HUDEP-2 (cell line): ENCODE data around the gene ACADS.

Experiments used
- DNase-seq, 76 experiments: peaks; one replicate each; lab custom pipeline; 2025; ENCODE audit not compliant: unreplicated experiment in 76 of 76; lab: John Stamatoyannopoulos, UW

The ACADS gene

DNA sequence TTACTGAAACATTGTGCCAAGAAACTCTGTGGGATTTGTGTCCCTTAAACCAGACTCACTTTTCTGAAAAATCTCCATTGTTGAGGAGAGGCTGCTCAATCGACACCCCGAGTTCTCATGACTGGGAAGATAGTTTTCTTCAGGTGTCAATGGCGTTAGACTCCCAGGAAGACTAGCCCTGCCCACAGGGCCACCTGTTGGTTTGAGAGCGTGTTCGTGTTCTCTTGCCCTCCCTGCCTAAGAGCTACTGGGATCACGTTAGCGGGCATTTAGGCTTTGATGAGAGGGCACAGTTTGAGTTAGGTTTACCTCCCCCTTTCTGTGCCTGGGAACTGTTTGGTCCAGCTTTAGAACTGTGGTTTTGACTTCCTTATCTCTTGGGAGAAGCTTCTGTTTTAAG is 26.1 kb upstream of the ACADS start:
- no peak for DNase-seq

DNA sequence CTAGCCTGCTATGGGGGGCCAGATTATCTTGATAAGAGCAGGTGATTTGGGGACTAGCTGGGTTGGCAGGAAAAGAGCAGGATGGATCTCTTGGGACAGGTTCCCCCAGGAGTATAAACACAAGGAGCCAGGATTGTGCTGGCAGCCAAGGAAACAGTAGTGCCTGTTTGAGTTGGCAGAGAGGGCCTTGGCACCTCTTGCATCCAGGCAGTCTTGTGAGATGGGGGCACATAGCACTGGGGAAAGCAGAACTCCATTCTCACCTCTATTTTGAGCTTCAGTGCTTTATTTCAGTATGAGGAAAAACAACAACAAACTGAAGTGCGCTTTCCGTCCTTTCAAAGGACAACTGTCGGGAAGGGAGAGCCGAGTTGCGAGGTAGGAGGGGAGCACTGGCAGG is 24.7 kb upstream of the ACADS start:
- DNase-seq: no peak

DNA sequence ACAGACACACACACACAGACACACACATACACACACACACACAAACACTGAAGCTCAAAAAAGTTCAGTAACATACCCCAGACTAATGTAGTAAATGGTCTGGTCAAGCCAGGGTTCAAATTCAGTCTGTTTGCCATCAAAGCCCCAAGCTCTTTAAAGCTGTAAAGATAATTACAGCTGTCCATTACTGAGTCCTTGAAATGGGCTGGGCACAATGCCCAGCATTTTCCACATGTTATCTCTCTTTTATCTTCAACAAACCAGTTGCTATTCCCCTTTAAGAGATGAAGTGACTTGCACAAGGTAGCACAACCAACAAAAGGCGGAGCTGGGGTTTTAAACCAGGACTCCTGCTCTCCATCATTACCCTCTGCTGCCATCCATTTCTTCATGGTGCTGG is 23.0 kb upstream of the ACADS start:
- peak in 34 of 76 experiments; percentile 4 to 65 (median 20) for DNase-seq

DNA sequence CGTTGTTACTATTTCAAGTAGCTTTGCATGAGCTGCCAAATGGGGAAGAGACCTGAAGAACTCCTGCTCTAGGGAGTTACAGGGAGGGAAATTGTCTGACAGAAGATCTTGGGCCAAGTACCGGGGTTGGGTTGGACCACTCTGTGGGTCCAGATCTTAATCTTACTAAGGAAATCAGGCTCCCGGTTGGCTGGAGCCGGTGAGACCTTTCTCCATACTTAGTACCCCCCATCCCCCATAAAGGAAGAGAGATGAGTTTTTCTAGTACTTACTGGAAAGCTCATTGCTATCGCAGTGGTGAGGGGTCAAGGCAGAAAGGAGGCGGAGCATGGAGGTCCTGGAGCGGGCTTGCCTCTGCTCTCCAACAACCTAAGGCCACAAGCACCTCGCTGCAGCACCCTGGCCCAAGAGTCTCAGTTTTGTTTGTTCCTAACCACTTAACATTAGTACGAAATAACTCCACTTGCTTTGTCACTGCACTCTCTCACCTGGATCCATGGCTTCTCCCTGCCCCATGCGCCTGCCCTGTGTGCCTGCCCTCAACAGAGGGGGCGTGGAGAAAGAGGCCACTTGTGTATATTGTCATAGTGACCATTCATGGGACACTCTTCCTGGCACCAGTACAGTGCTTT is 22.2 kb upstream of the ACADS start:
- no peak for DNase-seq

DNA sequence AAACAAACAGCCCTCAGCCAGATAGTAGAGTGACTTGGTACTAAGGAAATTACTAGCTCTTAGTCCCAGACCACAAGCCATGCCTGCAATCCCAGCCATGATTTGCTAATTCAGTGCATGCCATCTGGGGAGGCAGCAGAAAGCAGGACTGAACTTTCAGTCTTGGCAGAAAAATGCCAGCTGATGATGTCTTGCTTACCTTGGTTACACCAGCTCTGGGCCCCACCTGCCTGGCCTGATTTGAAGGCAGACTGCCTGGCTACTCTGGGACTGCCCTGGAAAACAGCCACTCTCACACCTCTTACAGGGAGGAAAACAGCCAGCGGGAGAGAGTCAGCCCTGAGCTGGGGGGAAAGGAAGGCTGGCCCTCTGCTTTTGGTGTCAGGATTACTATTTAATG is 20.0 kb upstream of the ACADS start:
- no peak for DNase-seq

DNA sequence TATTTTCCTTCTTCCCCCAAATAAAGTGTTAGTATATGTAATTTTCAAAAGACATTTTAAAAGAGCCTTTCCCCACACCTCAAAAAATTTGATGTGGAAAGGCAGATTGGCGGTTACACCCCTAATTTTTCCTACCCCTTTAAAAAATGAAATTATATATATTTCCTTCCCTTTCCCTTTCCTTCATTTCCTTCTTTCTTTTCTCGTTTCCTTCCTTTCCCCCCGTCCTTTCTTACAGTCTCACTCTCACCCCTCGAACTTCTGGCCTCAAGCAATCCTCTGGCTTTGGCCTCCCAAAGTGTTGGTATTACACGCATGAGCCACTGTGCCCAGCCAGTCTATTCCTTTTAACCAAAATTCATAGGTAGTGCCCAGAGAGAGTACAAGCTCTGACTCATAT is 19.6 kb upstream of the ACADS start:
- no peak for DNase-seq

DNA sequence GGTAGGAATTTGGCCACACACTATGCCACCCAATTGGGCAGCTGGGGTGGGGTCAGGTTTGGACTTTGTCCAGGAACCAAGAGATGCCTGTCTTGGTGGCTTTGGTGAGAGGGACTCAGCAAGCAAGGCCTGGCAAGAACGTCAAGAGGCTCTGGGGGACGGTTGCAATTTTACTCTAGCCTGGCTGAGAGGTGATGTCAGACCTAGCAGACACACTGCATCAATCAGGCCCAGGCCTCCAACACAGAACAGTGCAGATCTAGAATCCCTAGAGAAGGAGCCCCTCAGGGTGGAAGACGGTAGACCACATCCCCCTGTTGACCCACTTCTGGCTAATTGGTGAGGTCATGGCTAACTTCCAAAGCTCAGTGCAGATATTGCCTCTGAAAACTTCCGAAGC is 17.0 kb upstream of the ACADS start:
- DNase-seq: peak in 6 of 76 experiments; percentile 9 to 14 (median 10)

DNA sequence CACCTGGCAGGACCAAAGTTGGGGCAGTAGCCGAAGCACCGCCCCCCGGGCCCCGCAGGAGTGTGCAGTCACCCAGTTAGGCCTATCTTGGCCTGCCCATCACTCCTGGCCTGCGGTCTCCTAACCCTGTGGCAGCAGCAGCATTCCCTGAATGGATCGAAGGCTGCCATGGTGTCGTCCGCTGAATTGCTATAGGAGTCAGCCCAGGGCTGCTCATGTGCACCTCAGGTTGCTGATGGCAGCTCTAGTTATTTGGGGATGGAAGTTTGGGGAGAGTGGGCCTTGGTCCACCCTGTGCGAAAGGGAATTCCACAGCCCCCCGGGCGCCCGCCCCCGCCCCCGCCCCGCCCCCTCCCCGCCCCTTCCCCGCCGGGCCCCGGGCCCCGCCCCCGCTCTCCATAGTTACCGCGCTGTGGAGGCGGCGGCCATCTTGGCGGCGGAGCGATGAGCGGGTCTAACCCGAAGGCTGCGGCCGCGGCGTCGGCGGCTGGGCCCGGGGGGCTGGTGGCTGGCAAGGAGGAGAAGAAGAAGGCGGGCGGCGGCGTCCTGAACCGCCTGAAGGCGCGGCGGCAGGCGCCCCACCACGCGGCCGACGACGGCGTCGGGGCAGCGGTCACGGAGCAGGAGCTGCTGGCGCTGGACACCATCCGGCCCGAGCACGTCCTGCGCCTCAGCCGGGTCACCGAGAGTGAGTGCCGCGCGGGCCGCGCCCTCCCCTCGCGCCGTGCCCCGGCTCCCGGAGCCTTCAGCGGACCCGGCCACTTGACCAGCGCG is 15.4 kb upstream of the ACADS start, which contains the start of gene UNC119B:
UNC119B (plus strand) TSS at position 428 of the 774 bp plus-strand sequence; CDS start at position 445, 17 bp downstream.
- peak in 38 of 76 experiments; percentile 8 to 53 (median 34) for DNase-seq

DNA sequence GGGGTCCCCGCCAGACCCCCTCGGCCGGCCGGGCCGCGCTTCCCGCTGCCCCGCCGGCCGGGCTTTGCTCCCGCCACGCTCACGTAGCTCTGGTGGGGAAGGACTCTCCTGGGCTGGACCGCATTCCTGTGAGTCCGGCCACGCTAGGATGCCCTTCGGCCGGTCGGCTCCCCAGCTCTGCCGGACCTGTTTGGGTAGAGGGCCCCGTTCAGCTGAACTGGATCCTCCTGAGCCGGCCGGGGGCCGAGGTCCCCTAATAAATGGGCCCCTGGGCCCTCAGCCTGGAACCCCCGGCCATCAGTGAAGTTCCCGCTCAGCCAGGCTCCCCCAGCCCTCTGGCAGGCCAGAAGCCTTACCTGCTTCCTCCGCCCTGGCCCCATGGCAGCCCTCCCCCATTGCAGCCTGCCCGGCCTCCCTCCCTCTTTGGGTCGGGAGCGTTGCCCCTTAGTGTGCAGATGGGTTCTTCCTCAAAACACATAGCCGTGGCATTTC is 14.8 kb upstream of the ACADS start:
- DNase-seq: peak in 1 of 76 experiments; percentile 4

DNA sequence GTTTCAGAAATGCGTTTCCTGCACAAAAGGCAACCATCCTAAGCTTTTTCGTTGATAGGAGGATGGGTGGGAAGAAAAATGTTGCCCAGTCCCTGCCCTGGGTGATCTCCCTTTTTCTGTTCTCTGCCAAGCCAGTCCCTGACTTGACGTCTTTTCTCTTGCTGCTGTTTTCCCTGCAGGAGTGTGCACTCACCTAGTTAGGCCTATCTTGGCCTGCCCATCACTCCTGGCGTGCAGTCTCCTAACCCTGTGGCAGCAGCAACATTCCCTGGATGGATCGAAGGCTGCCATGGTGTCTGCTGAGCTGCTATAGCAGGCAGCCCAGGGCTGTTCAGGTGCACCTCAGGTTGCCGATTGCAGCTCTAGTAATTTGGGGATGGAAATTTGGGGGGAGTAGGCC is 14.2 kb upstream of the ACADS start:
- DNase-seq: no peak

DNA sequence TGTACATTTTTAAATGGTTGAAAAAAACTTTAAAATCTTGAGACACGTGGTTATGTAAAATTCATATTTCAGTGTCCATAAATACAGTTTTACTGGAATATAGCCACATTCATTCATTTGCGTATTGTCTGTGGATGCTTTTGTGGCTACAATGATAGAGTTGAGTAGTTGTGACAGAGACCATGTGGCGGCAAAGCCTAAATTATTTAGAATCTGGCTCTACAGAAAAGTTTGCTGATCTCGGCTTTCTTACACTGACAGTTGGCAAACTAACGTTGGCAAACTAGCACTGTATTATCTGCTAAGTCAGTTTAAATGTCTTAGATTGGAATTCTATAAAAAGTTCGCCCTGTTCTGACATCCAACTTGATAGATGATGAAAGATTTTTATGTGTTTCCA is 13.0 kb upstream of the ACADS start:
- no peak for DNase-seq

DNA sequence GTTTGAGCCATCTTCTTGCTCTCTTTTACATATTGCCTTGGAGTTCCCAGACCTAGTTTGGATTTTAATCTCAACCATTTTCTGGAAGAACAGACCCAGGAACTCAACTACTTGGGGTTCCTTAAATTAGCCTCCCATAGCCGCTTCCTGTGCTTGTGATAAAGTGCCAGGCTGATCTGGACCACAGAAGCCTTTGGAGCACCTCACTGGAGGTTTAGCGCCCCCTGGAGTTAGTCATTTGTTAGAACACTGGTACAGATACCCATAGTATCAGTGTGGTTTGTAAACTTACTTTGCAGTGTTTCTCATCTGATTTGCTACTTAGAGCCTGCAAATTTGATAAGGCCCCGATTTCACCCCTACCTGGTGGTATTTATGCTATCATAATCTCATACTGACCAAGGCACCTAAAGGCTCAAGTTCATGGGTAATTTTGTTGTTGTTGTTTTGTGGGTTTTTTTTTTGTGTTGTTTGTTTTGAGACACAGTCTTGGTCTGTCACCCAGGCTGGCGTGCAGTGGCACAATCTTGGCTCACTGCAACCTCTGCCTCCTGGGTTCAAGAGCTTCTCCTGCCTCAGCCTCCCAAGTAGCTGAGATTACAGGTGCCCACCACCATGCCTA is 11.7 kb upstream of the ACADS start:
- peak in 70 of 76 experiments; percentile 8 to 84 (median 54) for DNase-seq

DNA sequence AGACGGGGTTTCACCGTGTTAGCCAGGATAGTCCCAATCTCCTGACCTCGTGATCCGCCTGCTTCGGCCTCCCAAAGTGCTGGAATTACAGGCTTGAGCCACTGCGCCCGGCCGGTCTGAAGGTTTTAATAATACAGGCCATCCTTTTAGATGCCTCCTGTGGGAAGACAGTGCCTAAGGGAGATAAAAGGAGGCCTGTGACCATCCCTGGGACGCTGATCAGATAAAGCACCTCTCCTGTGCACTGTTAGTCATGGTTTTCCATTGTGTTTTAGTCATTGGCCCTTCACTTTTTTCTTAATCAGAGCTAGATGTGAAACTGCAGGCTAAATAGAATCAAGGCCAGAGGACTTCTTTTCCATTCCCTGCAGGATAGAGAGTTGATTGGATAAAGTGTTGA is 7.6 kb upstream of the ACADS start:
- DNase-seq: no peak

DNA sequence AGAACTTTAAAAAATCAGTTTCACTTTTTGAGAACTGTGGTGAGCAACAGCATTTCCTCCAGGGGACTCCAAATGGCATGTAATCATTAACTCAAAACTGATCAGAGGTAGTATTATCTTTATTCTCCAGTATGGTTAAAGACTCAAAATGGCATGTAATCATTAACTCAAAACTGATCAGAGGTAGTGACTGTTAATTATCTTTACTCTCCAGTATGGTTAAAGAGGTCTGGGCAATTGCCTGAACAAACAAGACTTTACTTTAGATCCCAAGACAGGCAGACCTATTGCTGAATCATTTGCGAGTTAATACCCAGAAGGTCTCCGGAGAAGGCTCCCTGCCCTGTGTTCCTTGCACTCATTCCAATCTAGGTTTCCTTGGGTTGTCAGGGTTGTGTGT is 6.6 kb upstream of the ACADS start:
- no peak for DNase-seq

DNA sequence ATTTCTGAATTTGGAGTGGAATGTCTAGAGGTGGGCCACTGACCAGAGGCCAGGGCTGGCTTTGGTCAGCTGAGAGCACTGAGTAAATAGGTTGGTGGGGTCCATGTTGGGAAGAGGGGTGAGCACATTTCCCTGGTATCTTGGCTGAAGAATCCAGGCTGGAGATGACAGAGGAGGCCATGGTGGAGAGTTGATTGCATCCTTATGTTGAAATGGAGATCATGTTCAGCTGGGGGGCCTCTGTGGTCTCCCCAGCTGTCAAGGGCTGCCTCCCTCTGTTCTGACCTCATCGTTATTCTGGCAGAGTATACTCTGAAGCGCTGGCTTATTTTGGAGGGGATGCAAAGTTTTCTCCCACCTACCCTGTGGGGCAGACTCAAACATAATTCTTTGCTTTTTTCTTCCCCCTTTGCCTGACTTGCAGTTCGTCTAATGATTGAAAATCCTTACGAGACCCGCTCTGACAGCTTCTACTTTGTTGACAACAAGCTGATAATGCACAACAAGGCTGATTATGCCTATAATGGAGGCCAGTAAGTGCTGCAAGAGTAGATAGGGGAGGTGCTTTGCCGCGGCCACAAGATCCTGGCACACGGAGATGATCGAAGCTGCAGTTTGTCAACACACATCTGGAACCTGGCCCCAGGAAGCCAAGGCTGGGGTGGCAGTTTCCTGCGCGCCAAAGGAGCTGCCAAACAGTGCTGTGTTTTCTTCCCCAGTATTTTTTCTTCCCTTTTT is 6.0 kb upstream of the ACADS start:
- DNase-seq: peak in 44 of 76 experiments; percentile 7 to 62 (median 30)

DNA sequence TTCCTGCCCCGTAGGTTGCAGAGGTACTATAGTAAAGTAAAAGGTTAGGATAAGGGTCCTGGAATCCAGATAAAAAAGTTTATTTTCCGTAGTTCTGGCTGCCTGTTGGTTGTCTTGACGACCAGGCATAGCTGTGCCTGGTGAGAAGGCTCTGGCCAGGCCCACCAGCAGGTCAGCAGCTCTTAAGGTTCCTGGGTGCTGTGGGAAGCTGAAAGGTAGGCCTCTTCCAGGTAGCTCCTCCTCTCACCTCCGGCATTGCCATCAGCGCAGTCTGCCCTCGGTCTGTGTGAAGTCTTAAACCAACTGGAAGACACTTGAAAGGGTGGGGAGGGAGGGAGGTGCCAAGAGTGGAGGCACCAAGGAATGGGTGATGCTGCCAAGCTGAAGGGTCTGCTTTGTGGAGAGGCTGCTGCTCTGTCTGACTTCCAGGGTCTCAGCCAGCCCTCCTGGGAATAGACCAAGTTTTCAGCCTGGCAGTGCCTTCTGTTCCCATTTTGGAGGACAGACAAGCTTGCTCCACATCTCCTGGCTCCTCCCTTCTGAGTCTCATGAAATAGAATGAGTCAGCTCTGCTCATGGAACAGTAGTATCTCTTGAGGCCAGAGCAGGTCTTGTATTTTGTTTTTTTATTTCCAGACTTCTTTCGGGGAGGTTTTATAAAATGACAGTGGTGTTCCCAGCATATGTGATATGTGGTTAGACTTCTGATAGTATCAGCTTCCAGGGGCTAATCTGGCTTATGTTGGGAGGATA is 5.2 kb upstream of the ACADS start:
- peak in 53 of 76 experiments; percentile 8 to 81 (median 48) for DNase-seq

DNA sequence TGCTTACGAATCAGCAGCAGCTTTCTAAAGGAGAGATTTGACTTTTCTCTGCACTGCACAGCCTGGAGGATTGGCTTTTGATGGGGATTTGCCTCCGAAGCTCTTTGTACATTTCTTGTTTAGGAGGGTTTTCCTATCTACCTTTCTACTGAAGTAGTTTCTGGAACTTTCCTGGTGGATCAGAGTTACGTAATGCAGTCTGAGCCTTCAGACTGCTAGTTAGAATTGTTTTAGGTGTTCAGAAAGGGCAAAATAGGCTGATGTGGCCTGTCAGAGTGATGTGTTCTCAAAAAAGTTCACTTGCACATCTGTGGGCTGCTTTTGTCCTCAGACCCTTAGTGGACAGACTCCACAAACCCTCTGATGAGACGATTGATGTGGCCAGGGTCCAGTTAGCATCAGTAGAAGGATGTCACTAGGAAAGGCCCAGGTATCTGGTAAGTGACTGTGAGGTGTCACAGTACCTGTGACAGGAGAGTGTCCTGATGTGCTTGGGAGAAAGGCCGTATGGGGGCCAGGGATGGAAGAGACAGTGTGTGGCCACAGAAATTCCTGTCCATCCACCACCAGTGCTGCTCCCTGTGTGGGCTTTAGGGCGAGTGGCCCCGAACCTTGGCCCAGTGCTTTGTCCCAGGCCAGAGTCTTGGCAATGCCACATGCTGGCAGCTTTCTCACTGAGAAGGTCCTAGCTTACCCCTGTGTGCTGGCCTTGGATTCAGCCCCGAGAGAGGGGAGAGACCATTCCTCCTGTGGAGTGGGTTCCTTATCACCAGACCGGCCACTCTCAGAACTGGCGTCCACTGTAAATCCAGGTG is 4.4 kb upstream of the ACADS start:
- DNase-seq: no peak

DNA sequence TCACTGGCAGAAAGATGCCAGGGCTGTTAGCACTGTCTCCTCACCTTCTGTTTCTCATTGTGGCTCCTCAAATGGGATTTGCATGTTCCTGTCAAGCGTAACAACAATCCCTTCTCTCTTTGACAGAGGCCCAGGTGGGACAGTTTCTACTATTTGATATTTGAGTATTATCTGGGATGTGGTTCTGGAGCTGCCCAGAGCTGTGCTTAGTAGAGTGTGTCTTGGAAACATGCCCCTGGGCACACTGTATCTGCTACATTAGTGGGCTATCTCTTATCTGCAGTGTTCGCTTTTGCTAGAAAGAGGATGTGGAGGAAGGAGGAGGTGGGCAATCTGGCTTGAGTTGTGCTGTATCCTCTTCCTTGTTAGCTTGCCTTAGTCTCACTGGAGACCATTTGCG is 3.8 kb upstream of the ACADS start:
- DNase-seq: peak in 2 of 76 experiments; percentile 4 to 8

DNA sequence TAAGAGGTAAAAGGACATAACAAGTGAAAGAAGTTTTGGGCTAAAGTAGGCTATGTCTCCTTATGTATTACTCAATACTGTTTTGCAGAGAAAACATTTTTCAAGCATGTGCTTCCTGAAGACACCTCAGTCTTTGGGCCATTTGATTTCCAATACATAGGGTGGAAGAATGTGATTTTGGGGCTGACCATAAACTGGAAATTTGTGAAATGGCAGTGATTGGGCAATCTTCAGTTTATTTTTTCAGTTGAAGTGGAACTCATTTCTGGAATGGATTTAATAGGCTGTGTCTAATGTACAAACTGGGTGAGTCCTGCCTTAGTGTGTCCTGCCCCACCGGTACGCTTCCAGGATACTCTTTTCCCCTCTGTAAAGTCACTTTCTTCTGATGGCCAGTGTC is 2.8 kb upstream of the ACADS start:
- no peak for DNase-seq
